IPS-NIHi7 (cell line): ENCODE results near the gene SRA1.

Experiments used
- DNase-seq: peaks from one replicate; pipeline ENCODE4 v3.0.0; 2012; ENCODE audit warnings: mixed read lengths; ENCODE audit errors: extremely low spot score

Gene SRA1

GRCh38 chr5:140570488-140570887 lies 13.2 kb upstream of the SRA1 start:
- DNase-seq, result no peak

GRCh38 chr5:140570058-140570457 lies 12.8 kb upstream of the SRA1 start:
- no peak for DNase-seq

GRCh38 chr5:140569197-140569596 lies 11.9 kb upstream of the SRA1 start:
- DNase-seq, result no peak

GRCh38 chr5:140568443-140569063 lies 11.3 kb upstream of the SRA1 start:
- DNase-seq, result no peak

- DNase-seq, result no peak
Measured at GRCh38 chr5:140567871-140568270, 10.6 kb upstream of the SRA1 start.

GRCh38 chr5:140567136-140567818 lies 10.0 kb upstream of the SRA1 start:
- DNase-seq, result no peak

- DNase-seq, result no peak
Measured at GRCh38 chr5:140566665-140567064, 9.4 kb upstream of the SRA1 start.

- DNase-seq, result no peak
Measured at GRCh38 chr5:140565780-140566095, 8.5 kb upstream of the SRA1 start.

GRCh38 chr5:140565024-140565779 lies 7.9 kb upstream of the SRA1 start:
- DNase-seq, result no peak

GRCh38 chr5:140564196-140565023 lies 7.1 kb upstream of the SRA1 start, which contains the start of the genes APBB3 and SLC35A4:
APBB3 (minus strand) TSS chr5:140564598; CDS start chr5:140564245, 353 bp downstream.
SLC35A4 (plus strand) TSS chr5:140564828; CDS start chr5:140567170, 2,342 bp downstream.
- peak; percentile 95 for DNase-seq

GRCh38 chr5:140563596-140563995 lies 6.3 kb upstream of the SRA1 start:
- DNase-seq, result no peak

- DNase-seq, result no peak
Measured at GRCh38 chr5:140561753-140562523, 4.7 kb upstream of the SRA1 start.

- no peak for DNase-seq
Measured at GRCh38 chr5:140560227-140560626, 3.0 kb upstream of the SRA1 start.

- no peak for DNase-seq
Measured at GRCh38 chr5:140558542-140558941, 1.3 kb upstream of the SRA1 start.

GRCh38 chr5:140557965-140558364 lies 692 bp upstream of the SRA1 start:
- no peak for DNase-seq

GRCh38 chr5:140556438-140556837 lies 835 bp downstream of the SRA1 start:
- no peak for DNase-seq

- DNase-seq, result no peak
Measured at GRCh38 chr5:140555747-140556312, 1.4 kb downstream of the SRA1 start.

- DNase-seq, result no peak
Measured at GRCh38 chr5:140554454-140554853, 2.8 kb downstream of the SRA1 start.

- DNase-seq, result no peak
Measured at GRCh38 chr5:140553657-140554056, 3.6 kb downstream of the SRA1 start.

- no peak for DNase-seq
Measured at GRCh38 chr5:140551872-140552271, 5.4 kb downstream of the SRA1 start.
